Measurements from ENCODE around the gene CAMK1D.
A peak's percentile ranks its signal among the peaks of the same experiment; 100 is the strongest.

Gene CAMK1D

DNA sequence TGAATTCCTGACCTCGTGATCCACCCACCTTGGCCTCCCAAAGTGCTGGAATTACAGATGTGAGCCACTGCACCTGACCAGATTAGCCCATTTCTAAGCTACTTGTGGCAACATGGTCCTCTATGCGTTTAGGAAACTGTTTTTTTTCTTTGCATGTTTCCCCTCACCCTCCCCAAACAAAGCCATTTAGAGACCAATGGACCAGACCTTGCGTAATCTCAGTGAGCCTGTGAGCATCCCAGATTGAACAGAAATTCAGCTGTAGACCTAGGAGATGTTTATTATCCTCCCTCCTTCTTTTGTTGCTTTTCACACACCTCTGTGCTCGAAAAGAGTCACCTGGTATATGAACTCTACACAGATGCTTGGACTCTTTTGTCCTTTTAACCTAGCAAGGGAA lies 28.5 kb upstream of the CAMK1D start:
- Histone ChIP-seq H3K4me1 (ENCODE audit: control insufficient read depth, insufficient read depth, low read length) (no peaks in the 10 kb centered on the region), H3K36me3 (ENCODE audit: control insufficient read depth in 2 of 2, insufficient read depth in 1 of 2, low read length in 2 of 2) (no peaks in the 10 kb centered on the region), H3K27ac (ENCODE audit: extremely low read depth, low read depth, low read length) (no peak overlapping the region), H3K9me3 (ENCODE audit: control insufficient read depth, insufficient read depth, low read depth, low read length) (no peaks in the 10 kb centered on the region), H3K4me3 (ENCODE audit: low read depth, low read length) (no peak overlapping the region)
- POLR2A ChIA-PET: no interaction called here
- TF ChIP-seq ZNF2 (tag by site-specific recombination; IDR thresholded peaks at IDR 0.05) (no peak), ZNF239 (tag by site-specific recombination; IDR thresholded peaks at IDR 0.05) (no peak), ZBTB1 (tag by site-specific recombination; IDR thresholded peaks at IDR 0.05) (no peak), ZNF654 (tag by site-specific recombination; IDR thresholded peaks at IDR 0.05; ENCODE audit: low read depth) (no peak), ZNF169 (tag by site-specific recombination; IDR thresholded peaks at IDR 0.05) (no peak), KLF1 (tag by site-specific recombination; IDR thresholded peaks at IDR 0.05) (no peak), ZNF707 (tag by site-specific recombination; IDR thresholded peaks at IDR 0.05) (no peak), ZNF560 (tag by site-specific recombination; IDR thresholded peaks at IDR 0.05; ENCODE audit: borderline replicate concordance) (no peak), IKZF3 (tag by site-specific recombination; IDR thresholded peaks at IDR 0.05) (no peak)
- CTCF ChIA-PET: interaction anchor here (0.6 to 1.0 kb wide), 2 partner anchors 33 to 1417 kb away, joined by 3 to 6 read pairs; no protein-coding TSS in a partner anchor

DNA sequence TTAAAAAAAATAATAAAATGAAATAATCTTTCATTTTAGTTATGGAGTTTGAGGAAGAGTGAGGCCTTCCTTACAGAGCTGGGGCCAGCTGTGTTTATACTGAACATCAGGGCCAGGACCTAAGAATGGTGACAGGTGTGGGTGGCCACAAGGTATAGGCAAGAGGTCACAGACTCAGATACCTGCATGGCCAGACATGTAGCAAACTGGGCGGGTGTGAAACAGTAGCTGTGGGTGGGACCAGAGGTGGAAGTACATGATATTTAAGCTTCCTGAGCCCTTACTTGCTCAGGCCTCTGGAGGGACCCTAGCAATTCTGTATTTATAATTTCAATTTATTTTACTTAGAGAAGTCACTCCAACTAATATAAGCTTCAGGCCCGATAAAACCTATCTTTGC lies 27.7 kb upstream of the CAMK1D start:
- no peak for TF ChIP-seq ZFP37 (tag by site-specific recombination; IDR thresholded peaks at IDR 0.05)
- no peak for TF ChIP-seq ZNF2 (tag by site-specific recombination; IDR thresholded peaks at IDR 0.05)
- TF ChIP-seq ZNF214 (tag by site-specific recombination; IDR thresholded peaks at IDR 0.05; ENCODE audit: borderline replicate concordance): no peak
- no peak for TF ChIP-seq ZNF175 (tag by site-specific recombination; IDR thresholded peaks at IDR 0.05)
- no peak for TF ChIP-seq ZNF747 (tag by site-specific recombination; IDR thresholded peaks at IDR 0.05)
- TF ChIP-seq ZNF654 (tag by site-specific recombination; IDR thresholded peaks at IDR 0.05; ENCODE audit: low read depth): no peak
- TF ChIP-seq EGR2 (tag by site-specific recombination; IDR thresholded peaks at IDR 0.05; ENCODE audit: low read depth): peak; percentile 47; the same call in 1 of the 2 replicates
- no peak overlapping the region for H3K27ac ChIP-seq (ENCODE audit: extremely low read depth, low read depth, low read length)
- H3K36me3 ChIP-seq (ENCODE audit: control insufficient read depth in 2 of 2, insufficient read depth in 1 of 2, low read length in 2 of 2): no peaks in the 10 kb centered on the region
- CTCF ChIA-PET: interaction anchor here (0.6 to 1.2 kb wide), 4 partner anchors 9 to 390 kb away, joined by 3 to 5 read pairs (median 4); no protein-coding TSS in a partner anchor
- POLR2A ChIA-PET: interaction anchor here (0.6 kb wide), 1 partner anchor 23 kb away, joined by 3 read pairs; no protein-coding TSS in a partner anchor
- no peak overlapping the region for H3K4me3 ChIP-seq (ENCODE audit: low read depth, low read length)
- no peaks in the 10 kb centered on the region for H3K9me3 ChIP-seq (ENCODE audit: control insufficient read depth, insufficient read depth, low read depth, low read length)
- H3K4me1 ChIP-seq (ENCODE audit: control insufficient read depth, insufficient read depth, low read length): no peaks in the 10 kb centered on the region; the same call in 1 of the 2 replicates

DNA sequence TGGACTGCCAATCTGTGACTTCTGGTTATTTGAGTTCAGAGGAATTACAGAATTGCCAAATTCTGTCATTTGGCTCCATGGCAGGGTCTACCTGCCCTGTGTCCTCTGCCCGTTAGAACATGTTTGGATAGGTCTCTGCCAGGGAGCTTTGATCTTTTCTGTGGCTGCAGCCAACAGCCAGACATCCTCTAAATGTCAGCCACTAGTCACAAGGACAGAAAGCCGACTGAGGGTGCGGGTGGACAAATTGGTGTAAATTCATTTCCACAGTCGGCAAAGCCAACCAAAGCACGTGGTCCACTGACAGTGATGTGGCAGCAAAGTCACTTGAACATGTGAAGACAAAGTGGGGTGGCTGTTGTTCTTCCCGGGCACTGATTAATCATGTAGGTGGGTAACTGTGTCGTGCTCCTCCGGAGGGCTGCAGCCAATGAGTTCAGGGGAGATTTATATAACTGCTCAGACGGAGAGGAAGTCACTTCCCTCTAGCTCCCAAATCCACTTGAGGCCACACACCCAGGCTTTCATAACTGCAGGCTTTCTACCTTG lies 26.7 kb upstream of the CAMK1D start:
- ChIA-PET CTCF (interaction anchor here (0.9 to 1.2 kb wide), 2 partner anchors 17 to 334 kb away, joined by 5 to 6 read pairs; no protein-coding TSS in a partner anchor), POLR2A (no interaction called here)
- no peak for TF ChIP-seq YY2 (tag by site-specific recombination; IDR thresholded peaks at IDR 0.05)
- no peak for TF ChIP-seq ZFHX2 (tag by site-specific recombination; conservative IDR thresholded peaks at IDR 0.05)
- TF ChIP-seq ZNF677 (tag by site-specific recombination; IDR thresholded peaks at IDR 0.05): no peak
- no peak for TF ChIP-seq ZNF670 (tag by site-specific recombination; IDR thresholded peaks at IDR 0.05; ENCODE audit: low read depth)
- no peak for TF ChIP-seq ZNF707 (tag by site-specific recombination; IDR thresholded peaks at IDR 0.05)
- TF ChIP-seq, protein P1, sequence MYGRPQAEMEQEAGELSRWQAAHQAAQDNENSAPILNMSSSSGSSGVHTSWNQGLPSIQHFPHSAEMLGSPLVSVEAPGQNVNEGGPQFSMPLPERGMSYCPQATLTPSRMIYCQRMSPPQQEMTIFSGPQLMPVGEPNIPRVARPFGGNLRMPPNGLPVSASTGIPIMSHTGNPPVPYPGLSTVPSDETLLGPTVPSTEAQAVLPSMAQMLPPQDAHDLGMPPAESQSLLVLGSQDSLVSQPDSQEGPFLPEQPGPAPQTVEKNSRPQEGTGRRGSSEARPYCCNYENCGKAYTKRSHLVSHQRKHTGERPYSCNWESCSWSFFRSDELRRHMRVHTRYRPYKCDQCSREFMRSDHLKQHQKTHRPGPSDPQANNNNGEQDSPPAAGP (tag by site-specific recombination; IDR thresholded peaks at IDR 0.05): no peak
- TF ChIP-seq SCRT2 (tag by site-specific recombination; IDR thresholded peaks at IDR 0.05): no peak
- TF ChIP-seq, protein P2, sequence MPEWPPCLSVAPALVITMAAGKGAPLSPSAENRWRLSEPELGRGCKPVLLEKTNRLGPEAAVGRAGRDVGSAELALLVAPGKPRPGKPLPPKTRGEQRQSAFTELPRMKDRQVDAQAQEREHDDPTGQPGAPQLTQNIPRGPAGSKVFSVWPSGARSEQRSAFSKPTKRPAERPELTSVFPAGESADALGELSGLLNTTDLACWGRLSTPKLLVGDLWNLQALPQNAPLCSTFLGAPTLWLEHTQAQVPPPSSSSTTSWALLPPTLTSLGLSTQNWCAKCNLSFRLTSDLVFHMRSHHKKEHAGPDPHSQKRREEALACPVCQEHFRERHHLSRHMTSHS (tag by site-specific recombination; IDR thresholded peaks at IDR 0.05): no peak
- no peak for TF ChIP-seq ZNF777 (tag by site-specific recombination; IDR thresholded peaks at IDR 0.05; ENCODE audit: borderline replicate concordance)
- TF ChIP-seq ZNF114 (tag by site-specific recombination; IDR thresholded peaks at IDR 0.05): no peak
- TF ChIP-seq ZNF121 (tag by site-specific recombination; IDR thresholded peaks at IDR 0.05): no peak
- no peak for TF ChIP-seq HOXC10 (CRISPR knock-in tag; IDR thresholded peaks at IDR 0.05)
- no peak for TF ChIP-seq KLF9 (tag by site-specific recombination; IDR thresholded peaks at IDR 0.05; ENCODE audit: low read depth)
- no peak overlapping the region for H3K4me3 ChIP-seq (ENCODE audit: low read depth, low read length)
- H3K4me1 ChIP-seq (ENCODE audit: control insufficient read depth, insufficient read depth, low read length): no peaks in the 10 kb centered on the region; the same call in 1 of the 2 replicates
- H3K36me3 ChIP-seq (ENCODE audit: control insufficient read depth in 2 of 2, insufficient read depth in 1 of 2, low read length in 2 of 2): no peaks in the 10 kb centered on the region
- H3K9me3 ChIP-seq (ENCODE audit: control insufficient read depth, insufficient read depth, low read depth, low read length): no peaks in the 10 kb centered on the region
- no peak overlapping the region for H3K27ac ChIP-seq (ENCODE audit: extremely low read depth, low read depth, low read length)

Measured in HEK293 (cell line).